ENCODE measurements around the gene SLC2A9.

Gene SLC2A9

DNA sequence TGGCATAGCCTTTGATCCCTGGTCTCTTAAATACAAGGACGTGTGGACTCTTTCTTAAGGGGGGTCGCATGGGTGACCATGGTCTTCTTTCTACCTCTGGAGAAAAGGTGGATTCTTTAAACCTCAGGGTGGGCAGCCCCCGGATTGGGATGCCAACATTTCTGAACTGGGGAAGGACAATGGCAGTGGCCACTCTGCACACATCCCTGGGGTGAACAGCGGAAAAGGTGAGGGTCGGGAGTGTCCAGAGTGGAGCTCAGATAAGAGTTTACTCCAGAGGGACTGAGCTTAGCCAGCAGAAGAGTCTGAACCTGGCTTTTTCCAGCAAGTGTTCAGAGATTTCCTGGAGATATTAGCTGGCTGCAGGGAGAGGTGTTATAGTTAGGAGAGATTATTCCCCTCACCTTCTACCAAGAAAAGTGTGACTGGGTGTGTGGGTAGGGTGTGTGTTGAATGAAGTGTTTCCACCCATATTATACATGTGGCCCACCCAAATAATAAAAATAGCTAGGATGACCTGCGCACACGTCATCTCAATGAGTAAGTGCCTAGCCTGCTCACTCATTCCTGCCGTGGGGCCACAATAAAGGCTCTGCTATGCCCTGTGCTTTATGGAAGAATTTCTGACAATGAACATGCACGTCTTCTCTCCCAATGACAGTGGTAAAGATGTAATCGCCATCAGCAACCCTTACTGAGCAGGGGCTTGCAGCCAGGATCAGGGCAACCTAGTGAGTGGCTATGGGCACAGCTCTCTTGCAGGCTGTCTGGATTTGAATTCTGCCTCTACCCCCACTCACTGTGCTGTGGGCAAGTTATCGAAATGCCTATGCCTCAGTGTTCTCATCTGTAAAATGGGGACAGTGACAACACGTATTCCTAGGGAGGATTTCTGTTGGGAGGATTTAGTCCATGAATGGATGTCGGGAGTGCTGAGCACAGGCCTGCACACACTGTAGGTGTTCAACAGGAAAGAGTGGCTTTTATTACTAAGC, 76.6 kb downstream of the SLC2A9 start:
- no peak for TF ChIP-seq ARNTL (CRISPR knock-in tag; IDR thresholded peaks at IDR 0.05; ENCODE audit: borderline replicate concordance, low read depth)
- no peak for TF ChIP-seq TOX (CRISPR knock-in tag; IDR thresholded peaks at IDR 0.05; ENCODE audit: borderline replicate concordance)
- no peak for TF ChIP-seq PPARA (CRISPR knock-in tag; IDR thresholded peaks at IDR 0.05; ENCODE audit: borderline replicate concordance)
- TF ChIP-seq, protein P1, sequence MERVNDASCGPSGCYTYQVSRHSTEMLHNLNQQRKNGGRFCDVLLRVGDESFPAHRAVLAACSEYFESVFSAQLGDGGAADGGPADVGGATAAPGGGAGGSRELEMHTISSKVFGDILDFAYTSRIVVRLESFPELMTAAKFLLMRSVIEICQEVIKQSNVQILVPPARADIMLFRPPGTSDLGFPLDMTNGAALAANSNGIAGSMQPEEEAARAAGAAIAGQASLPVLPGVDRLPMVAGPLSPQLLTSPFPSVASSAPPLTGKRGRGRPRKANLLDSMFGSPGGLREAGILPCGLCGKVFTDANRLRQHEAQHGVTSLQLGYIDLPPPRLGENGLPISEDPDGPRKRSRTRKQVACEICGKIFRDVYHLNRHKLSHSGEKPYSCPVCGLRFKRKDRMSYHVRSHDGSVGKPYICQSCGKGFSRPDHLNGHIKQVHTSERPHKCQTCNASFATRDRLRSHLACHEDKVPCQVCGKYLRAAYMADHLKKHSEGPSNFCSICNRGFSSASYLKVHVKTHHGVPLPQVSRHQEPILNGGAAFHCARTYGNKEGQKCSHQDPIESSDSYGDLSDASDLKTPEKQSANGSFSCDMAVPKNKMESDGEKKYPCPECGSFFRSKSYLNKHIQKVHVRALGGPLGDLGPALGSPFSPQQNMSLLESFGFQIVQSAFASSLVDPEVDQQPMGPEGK (CRISPR knock-in tag; IDR thresholded peaks at IDR 0.05; ENCODE audit: borderline replicate concordance) = no peak
- TF ChIP-seq TCF4 (CRISPR knock-in tag; IDR thresholded peaks at IDR 0.05; ENCODE audit: borderline replicate concordance) = no peak
- TF ChIP-seq ZC3H10 (CRISPR knock-in tag; IDR thresholded peaks at IDR 0.05) = no peak
- TF ChIP-seq, protein P2, sequence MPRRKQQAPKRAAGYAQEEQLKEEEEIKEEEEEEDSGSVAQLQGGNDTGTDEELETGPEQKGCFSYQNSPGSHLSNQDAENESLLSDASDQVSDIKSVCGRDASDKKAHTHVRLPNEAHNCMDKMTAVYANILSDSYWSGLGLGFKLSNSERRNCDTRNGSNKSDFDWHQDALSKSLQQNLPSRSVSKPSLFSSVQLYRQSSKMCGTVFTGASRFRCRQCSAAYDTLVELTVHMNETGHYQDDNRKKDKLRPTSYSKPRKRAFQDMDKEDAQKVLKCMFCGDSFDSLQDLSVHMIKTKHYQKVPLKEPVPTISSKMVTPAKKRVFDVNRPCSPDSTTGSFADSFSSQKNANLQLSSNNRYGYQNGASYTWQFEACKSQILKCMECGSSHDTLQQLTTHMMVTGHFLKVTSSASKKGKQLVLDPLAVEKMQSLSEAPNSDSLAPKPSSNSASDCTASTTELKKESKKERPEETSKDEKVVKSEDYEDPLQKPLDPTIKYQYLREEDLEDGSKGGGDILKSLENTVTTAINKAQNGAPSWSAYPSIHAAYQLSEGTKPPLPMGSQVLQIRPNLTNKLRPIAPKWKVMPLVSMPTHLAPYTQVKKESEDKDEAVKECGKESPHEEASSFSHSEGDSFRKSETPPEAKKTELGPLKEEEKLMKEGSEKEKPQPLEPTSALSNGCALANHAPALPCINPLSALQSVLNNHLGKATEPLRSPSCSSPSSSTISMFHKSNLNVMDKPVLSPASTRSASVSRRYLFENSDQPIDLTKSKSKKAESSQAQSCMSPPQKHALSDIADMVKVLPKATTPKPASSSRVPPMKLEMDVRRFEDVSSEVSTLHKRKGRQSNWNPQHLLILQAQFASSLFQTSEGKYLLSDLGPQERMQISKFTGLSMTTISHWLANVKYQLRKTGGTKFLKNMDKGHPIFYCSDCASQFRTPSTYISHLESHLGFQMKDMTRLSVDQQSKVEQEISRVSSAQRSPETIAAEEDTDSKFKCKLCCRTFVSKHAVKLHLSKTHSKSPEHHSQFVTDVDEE (CRISPR knock-in tag; IDR thresholded peaks at IDR 0.05) = no peak
- TF ChIP-seq ZNF8 (CRISPR knock-in tag; IDR thresholded peaks at IDR 0.05) = no peak
- no peak for TF ChIP-seq ZFP30 (CRISPR knock-in tag; IDR thresholded peaks at IDR 0.05)
- TF ChIP-seq BACH2 (CRISPR knock-in tag; IDR thresholded peaks at IDR 0.05; ENCODE audit: borderline replicate concordance) = no peak
- no peak for TF ChIP-seq ZFP3 (CRISPR knock-in tag; IDR thresholded peaks at IDR 0.05)
- TF ChIP-seq CSDC2 (CRISPR knock-in tag; IDR thresholded peaks at IDR 0.05) = no peak
- TF ChIP-seq, protein P3, sequence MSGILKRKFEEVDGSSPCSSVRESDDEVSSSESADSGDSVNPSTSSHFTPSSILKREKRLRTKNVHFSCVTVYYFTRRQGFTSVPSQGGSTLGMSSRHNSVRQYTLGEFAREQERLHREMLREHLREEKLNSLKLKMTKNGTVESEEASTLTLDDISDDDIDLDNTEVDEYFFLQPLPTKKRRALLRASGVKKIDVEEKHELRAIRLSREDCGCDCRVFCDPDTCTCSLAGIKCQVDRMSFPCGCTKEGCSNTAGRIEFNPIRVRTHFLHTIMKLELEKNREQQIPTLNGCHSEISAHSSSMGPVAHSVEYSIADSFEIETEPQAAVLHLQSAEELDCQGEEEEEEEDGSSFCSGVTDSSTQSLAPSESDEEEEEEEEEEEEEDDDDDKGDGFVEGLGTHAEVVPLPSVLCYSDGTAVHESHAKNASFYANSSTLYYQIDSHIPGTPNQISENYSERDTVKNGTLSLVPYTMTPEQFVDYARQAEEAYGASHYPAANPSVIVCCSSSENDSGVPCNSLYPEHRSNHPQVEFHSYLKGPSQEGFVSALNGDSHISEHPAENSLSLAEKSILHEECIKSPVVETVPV (CRISPR knock-in tag; IDR thresholded peaks at IDR 0.05) = no peak
- no peak for TF ChIP-seq OSR1 (CRISPR knock-in tag; IDR thresholded peaks at IDR 0.05)
- no peak for TF ChIP-seq RARB (CRISPR knock-in tag; IDR thresholded peaks at IDR 0.05)
- no peak for TF ChIP-seq ESRRG (CRISPR knock-in tag; IDR thresholded peaks at IDR 0.05)
- no peak for TF ChIP-seq ZNF70 (CRISPR knock-in tag; IDR thresholded peaks at IDR 0.05)
- no peak for TF ChIP-seq ISL1 (CRISPR knock-in tag; IDR thresholded peaks at IDR 0.05)
- TF ChIP-seq, protein P4, sequence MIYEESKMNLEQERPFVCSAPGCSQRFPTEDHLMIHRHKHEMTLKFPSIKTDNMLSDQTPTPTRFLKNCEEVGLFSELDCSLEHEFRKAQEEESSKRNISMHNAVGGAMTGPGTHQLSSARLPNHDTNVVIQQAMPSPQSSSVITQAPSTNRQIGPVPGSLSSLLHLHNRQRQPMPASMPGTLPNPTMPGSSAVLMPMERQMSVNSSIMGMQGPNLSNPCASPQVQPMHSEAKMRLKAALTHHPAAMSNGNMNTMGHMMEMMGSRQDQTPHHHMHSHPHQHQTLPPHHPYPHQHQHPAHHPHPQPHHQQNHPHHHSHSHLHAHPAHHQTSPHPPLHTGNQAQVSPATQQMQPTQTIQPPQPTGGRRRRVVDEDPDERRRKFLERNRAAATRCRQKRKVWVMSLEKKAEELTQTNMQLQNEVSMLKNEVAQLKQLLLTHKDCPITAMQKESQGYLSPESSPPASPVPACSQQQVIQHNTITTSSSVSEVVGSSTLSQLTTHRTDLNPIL (CRISPR knock-in tag; IDR thresholded peaks at IDR 0.05; ENCODE audit: low read depth) = no peak
- no peak for ATAC-seq

DNA sequence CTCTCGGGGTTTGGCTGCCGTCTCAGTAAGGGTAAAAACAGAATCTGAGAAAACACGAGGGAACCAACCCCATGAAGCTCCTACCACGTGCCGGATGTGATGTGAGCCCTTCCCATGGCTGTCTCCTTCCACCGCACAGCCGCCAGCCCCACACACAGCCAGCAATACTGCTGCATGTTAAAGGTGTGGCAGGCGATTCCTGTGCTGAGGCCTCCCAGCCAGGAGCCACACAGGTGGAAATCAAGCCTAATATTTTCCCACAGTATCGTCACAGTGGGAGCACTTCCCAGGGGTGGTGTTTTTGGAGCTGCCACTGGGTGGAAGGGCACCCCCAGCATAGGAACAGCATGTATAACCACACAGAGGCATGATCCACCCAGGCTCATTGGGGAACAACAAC, 77.5 kb downstream of the SLC2A9 start:
- no peak for TF ChIP-seq ZNF8 (CRISPR knock-in tag; IDR thresholded peaks at IDR 0.05)
- TF ChIP-seq ZNF565 (CRISPR knock-in tag; conservative IDR thresholded peaks at IDR 0.05; ENCODE audit: low read depth) = no peak
- TF ChIP-seq ARNTL (CRISPR knock-in tag; IDR thresholded peaks at IDR 0.05; ENCODE audit: borderline replicate concordance, low read depth) = no peak
- TF ChIP-seq, protein P1 (CRISPR knock-in tag; IDR thresholded peaks at IDR 0.05; ENCODE audit: borderline replicate concordance) = no peak
- no peak for TF ChIP-seq CSDC2 (CRISPR knock-in tag; IDR thresholded peaks at IDR 0.05)
- TF ChIP-seq OSR1 (CRISPR knock-in tag; IDR thresholded peaks at IDR 0.05) = no peak
- TF ChIP-seq, protein P5, sequence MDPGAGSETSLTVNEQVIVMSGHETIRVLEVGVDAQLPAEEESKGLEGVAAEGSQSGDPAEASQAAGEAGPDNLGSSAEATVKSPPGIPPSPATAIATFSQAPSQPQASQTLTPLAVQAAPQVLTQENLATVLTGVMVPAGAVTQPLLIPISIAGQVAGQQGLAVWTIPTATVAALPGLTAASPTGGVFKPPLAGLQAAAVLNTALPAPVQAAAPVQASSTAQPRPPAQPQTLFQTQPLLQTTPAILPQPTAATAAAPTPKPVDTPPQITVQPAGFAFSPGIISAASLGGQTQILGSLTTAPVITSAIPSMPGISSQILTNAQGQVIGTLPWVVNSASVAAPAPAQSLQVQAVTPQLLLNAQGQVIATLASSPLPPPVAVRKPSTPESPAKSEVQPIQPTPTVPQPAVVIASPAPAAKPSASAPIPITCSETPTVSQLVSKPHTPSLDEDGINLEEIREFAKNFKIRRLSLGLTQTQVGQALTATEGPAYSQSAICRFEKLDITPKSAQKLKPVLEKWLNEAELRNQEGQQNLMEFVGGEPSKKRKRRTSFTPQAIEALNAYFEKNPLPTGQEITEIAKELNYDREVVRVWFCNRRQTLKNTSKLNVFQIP (CRISPR knock-in tag; IDR thresholded peaks at IDR 0.05; ENCODE audit: borderline replicate concordance, low read depth) = no peak
- TF ChIP-seq TCF4 (CRISPR knock-in tag; IDR thresholded peaks at IDR 0.05; ENCODE audit: borderline replicate concordance) = no peak

More for the DNA sequence above, 77.5 kb downstream of the SLC2A9 start:
- ATAC-seq = no peak
